ENCODE results near the gene CCNL2.

Gene CCNL2

GRCh38 chr1:1360506-1361169 is 38.5 kb downstream of the CCNL2 start:
- H3K9me3 ChIP-seq (ENCODE audit: insufficient read depth, low read length) = no peaks in the 10 kb centered on the region
- H2AFZ ChIP-seq (ENCODE audit: low read depth, low read length) = no peak overlapping the region
- H3K79me2 ChIP-seq (ENCODE audit: low read length) = no peaks in the 10 kb centered on the region
- H3K4me2 ChIP-seq (ENCODE audit: low read length) = no peak overlapping the region
- peaks cover 17% of the 10 kb centered on the region for H3K27me3 ChIP-seq (ENCODE audit: low read depth, low read length)
- peaks cover 20% of the 10 kb centered on the region; the same call in 1 of the 2 replicates for H3K4me1 ChIP-seq (ENCODE audit: low read length)
- H4K20me1 ChIP-seq (ENCODE audit: insufficient read depth, low read length) = no peaks in the 10 kb centered on the region
- H3K36me3 ChIP-seq (replicated peaks; ENCODE audit: low read depth, low read length) = no peaks in the 10 kb centered on the region
- TF ChIP-seq CTCF (IDR thresholded peaks at IDR 0.05; ENCODE audit: low read depth, low read length) = no peak
- no peak for TF ChIP-seq EZH2phosphoT487 (IDR thresholded peaks at IDR 0.05; ENCODE audit: low read depth)
- no peak overlapping the region for H3K9ac ChIP-seq (ENCODE audit: low read length)
- H3K4me3 ChIP-seq (ENCODE audit: low read length) = no peak overlapping the region
- no peak overlapping the region for H3K27ac ChIP-seq (ENCODE audit: low read length)

- TF ChIP-seq CTCF (IDR thresholded peaks at IDR 0.05; ENCODE audit: low read depth, low read length) = no peak
- no peak for TF ChIP-seq EZH2phosphoT487 (IDR thresholded peaks at IDR 0.05; ENCODE audit: low read depth)
- no peak overlapping the region for H2AFZ ChIP-seq (ENCODE audit: low read depth, low read length)
- peaks cover 20% of the 10 kb centered on the region; the same call in 1 of the 2 replicates for H3K4me1 ChIP-seq (ENCODE audit: low read length)
- H4K20me1 ChIP-seq (ENCODE audit: insufficient read depth, low read length) = no peaks in the 10 kb centered on the region
- no peaks in the 10 kb centered on the region for H3K9me3 ChIP-seq (ENCODE audit: insufficient read depth, low read length)
- H3K36me3 ChIP-seq (replicated peaks; ENCODE audit: low read depth, low read length) = no peaks in the 10 kb centered on the region
- H3K9ac ChIP-seq (ENCODE audit: low read length) = no peak overlapping the region
- H3K4me3 ChIP-seq (ENCODE audit: low read length) = no peak overlapping the region
- H3K4me2 ChIP-seq (ENCODE audit: low read length) = no peak overlapping the region
- H3K27ac ChIP-seq (ENCODE audit: low read length) = no peak overlapping the region
- no peaks in the 10 kb centered on the region for H3K79me2 ChIP-seq (ENCODE audit: low read length)
- peaks cover 17% of the 10 kb centered on the region for H3K27me3 ChIP-seq (ENCODE audit: low read depth, low read length)
Measured at GRCh38 chr1:1359664-1360468, 39.3 kb downstream of the CCNL2 start.

GRCh38 chr1:1359308-1359663 is 39.8 kb downstream of the CCNL2 start:
- TF ChIP-seq EZH2phosphoT487 (IDR thresholded peaks at IDR 0.05; ENCODE audit: low read depth) (no peak), CTCF (IDR thresholded peaks at IDR 0.05; ENCODE audit: low read depth, low read length) (no peak)
- Histone ChIP-seq H3K4me1 (ENCODE audit: low read length) (peaks cover 20% of the 10 kb centered on the region; the same call in 1 of the 2 replicates), H4K20me1 (ENCODE audit: insufficient read depth, low read length) (no peaks in the 10 kb centered on the region), H3K27me3 (ENCODE audit: low read depth, low read length) (peaks cover 17% of the 10 kb centered on the region), H3K27ac (ENCODE audit: low read length) (no peak overlapping the region), H3K9ac (ENCODE audit: low read length) (no peak overlapping the region), H3K36me3 (replicated peaks; ENCODE audit: low read depth, low read length) (no peaks in the 10 kb centered on the region), H3K4me3 (ENCODE audit: low read length) (no peak overlapping the region), H3K4me2 (ENCODE audit: low read length) (no peak overlapping the region), H2AFZ (ENCODE audit: low read depth, low read length) (no peak overlapping the region), H3K79me2 (ENCODE audit: low read length) (no peaks in the 10 kb centered on the region), H3K9me3 (ENCODE audit: insufficient read depth, low read length) (no peaks in the 10 kb centered on the region)
